Thoracic aorta (tissue), 2 donors: Measurements from ENCODE around the gene ADD1. TPM values are rescaled to one million over a fixed set of nuclear protein-coding genes. Genes with fewer than 3 reads are reported as not detected.

Experiments used
- ATAC-seq: fragments of 150-250 bp; one replicate; pipeline ENCODE4 v1.8.0; 2017; ENCODE audit warnings: low read depth; ENCODE audit not compliant: insufficient number of reproducible peaks, low FRiP score
- DNase-seq: peaks from one replicate; pipeline ENCODE4 v3.0.0-alpha.2; 2020; ENCODE audit warnings: low spot score
- H3K27ac ChIP-seq, 2 donors: fragments of 200-600 bp; sonication (generic); 1 replicate in 1 of 2; 2 replicates in 1 of 2; pipeline ENCODE4 v1.5.1; 2016; ENCODE audit warnings: mild to moderate bottlenecking in 2 of 2, moderate library complexity in 2 of 2
- H3K27me3 ChIP-seq: fragments of 200-600 bp; sonication (generic); replicated peaks from 2 replicates; pipeline ENCODE4 v1.6.0; 2016; ENCODE audit warnings: mild to moderate bottlenecking; ENCODE audit not compliant: insufficient read depth
- H3K36me3 ChIP-seq: fragments of 200-600 bp; sonication (generic); one replicate; pipeline ENCODE4 v1.5.1; 2016
- H3K4me1 ChIP-seq, 2 donors: fragments of 200-600 bp; sonication (generic); 1 replicate in 1 of 2; 2 replicates in 1 of 2; pipeline versions ENCODE4 v1.5.1 to v1.6.0; 2016; ENCODE audit warnings: low read depth in 2 of 2, mild to moderate bottlenecking in 1 of 2; ENCODE audit not compliant: control insufficient read depth in 1 of 2
- H3K4me3 ChIP-seq: fragments of 200-600 bp; sonication (generic); 2 replicates; pipeline ENCODE4 v1.5.1; 2016; ENCODE audit warnings: mild to moderate bottlenecking
- H3K9me3 ChIP-seq: fragments of 200-600 bp; sonication (generic); 2 replicates; pipeline ENCODE4 v1.5.1; 2016
- total RNA-seq, 2 donors: library from RNA; depleted of rRNA; stranded (reverse); fragments of >200 nt; gene quantifications; one replicate each; pipeline versions ENCODE4 v1.1.0 to v1.2.3, GENCODE V29; 2016
- TF ChIP-seq, protein P1 (sequence below): fragments of 200-600 bp; sonication (generic); IDR thresholded peaks from one replicate; pipeline ENCODE4 v1.5.1; 2019; ENCODE audit warnings: antibody characterized with exemption

The ADD1 gene
- total RNA-seq, 2 donors from 2014 or later = 256 to 338 TPM

DNA sequence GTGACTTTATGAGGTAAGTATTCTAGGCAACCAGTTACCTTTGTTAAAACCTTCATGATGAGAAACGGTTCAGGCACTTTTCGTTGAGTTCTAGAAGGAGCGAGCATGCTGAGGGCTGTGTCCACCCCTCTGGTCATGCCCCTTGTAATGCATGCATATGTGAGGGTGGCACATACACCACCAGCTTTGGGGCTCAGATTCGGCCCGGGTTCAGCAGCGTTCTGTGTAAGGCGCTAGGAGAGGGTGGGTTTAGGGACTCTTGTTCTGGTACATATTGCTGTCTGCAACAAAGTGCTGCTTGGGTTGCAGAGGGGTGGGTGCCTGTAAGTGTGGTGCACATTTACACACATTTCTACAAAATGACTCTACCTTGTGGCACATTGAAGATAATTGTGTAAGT, 65.0 kb downstream of the ADD1 start:
- DNase-seq (no peak), ATAC-seq (no peak)
- H3K9me3 ChIP-seq = no peaks in the 10 kb centered on the region
- no peaks in the 10 kb centered on the region for H3K27me3 ChIP-seq
- H3K27ac ChIP-seq = no peak overlapping the region
- TF ChIP-seq, protein P1, sequence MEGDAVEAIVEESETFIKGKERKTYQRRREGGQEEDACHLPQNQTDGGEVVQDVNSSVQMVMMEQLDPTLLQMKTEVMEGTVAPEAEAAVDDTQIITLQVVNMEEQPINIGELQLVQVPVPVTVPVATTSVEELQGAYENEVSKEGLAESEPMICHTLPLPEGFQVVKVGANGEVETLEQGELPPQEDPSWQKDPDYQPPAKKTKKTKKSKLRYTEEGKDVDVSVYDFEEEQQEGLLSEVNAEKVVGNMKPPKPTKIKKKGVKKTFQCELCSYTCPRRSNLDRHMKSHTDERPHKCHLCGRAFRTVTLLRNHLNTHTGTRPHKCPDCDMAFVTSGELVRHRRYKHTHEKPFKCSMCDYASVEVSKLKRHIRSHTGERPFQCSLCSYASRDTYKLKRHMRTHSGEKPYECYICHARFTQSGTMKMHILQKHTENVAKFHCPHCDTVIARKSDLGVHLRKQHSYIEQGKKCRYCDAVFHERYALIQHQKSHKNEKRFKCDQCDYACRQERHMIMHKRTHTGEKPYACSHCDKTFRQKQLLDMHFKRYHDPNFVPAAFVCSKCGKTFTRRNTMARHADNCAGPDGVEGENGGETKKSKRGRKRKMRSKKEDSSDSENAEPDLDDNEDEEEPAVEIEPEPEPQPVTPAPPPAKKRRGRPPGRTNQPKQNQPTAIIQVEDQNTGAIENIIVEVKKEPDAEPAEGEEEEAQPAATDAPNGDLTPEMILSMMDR = no peak
- peaks cover 65% of the 10 kb centered on the region for H3K36me3 ChIP-seq
- H3K4me3 ChIP-seq = no peak overlapping the region
- no peaks in the 10 kb centered on the region for H3K4me1 ChIP-seq

DNA sequence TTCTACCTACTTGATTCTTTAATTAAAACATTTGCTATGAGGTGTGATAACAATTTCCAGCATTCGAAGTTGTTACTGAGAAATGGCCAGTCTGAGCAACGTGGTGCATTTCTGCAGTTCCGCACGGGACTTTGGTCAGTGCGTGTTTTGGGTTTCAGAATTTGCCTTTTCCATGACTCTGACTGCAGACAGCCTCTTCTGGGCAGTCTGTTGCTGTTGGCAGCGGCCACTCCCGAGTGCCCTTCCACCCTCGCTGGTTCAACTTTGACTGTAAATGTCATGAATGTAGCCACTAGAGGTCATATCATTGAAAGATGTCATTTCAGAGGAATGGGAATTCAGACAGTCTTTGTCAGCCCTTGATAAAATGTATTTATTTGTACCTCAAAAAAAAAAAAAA, 65.9 kb downstream of the ADD1 start:
- H3K4me3 ChIP-seq = no peak overlapping the region
- TF ChIP-seq, protein P1 = no peak
- H3K9me3 ChIP-seq = no peaks in the 10 kb centered on the region
- peaks cover 67% of the 10 kb centered on the region for H3K36me3 ChIP-seq
- no peaks in the 10 kb centered on the region for H3K27me3 ChIP-seq
- no peak for ATAC-seq
- no peak overlapping the region for H3K27ac ChIP-seq
- no peak for DNase-seq
- no peaks in the 10 kb centered on the region for H3K4me1 ChIP-seq

DNA sequence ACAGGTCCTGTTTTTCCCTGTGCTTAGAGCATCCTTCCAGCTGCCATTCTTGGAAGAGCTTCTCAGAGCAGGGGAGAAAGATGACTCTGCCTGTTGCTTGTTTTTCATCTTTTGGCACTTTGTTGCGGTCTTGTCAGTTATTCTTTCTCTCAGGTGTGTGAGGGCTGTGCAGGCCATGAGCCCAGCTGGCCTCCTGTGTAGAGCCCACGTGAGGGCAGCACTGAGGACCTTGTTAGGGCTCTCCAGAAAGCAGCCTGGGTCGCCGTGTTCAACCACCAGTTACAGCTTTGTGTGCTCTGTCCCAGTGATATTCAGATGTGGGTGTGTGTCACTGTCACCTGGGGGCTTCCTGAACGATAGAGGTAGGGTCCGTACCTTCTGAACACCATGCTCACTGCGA, 66.8 kb downstream of the ADD1 start:
- Histone ChIP-seq H3K27me3 (no peaks in the 10 kb centered on the region), H3K27ac (no peak overlapping the region), H3K4me3 (no peak overlapping the region), H3K9me3 (no peaks in the 10 kb centered on the region), H3K36me3 (peaks cover 65% of the 10 kb centered on the region), H3K4me1 (no peaks in the 10 kb centered on the region)
- DNase-seq (no peak), ATAC-seq (no peak)
- TF ChIP-seq, protein P1 = no peak

DNA sequence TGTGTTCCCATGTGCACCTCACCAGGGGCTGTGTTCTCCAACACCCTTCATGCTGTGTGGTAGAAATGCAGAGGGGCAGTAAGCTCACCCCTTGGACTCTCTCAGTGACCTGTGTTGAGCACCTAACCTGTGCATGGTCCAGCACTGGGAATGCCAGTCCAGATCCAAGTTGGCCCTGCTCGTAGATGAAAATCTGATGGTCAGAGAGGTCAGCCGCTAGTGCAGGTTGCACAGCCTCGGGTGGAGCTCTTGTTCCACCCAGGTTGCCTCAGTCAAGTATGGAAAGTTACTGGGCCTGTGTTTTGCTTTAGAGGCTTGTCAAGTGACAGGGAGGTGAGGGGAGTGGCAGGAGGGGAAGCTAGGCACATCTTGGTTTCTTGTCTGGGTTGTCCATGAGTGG, 68.2 kb downstream of the ADD1 start:
- ATAC-seq = no peak
- peaks cover 73% of the 10 kb centered on the region for H3K36me3 ChIP-seq
- DNase-seq = no peak
- H3K4me3 ChIP-seq = no peak overlapping the region
- H3K27ac ChIP-seq = no peak overlapping the region
- no peaks in the 10 kb centered on the region for H3K4me1 ChIP-seq
- no peaks in the 10 kb centered on the region for H3K9me3 ChIP-seq
- H3K27me3 ChIP-seq = no peaks in the 10 kb centered on the region
- TF ChIP-seq, protein P1 = no peak

DNA sequence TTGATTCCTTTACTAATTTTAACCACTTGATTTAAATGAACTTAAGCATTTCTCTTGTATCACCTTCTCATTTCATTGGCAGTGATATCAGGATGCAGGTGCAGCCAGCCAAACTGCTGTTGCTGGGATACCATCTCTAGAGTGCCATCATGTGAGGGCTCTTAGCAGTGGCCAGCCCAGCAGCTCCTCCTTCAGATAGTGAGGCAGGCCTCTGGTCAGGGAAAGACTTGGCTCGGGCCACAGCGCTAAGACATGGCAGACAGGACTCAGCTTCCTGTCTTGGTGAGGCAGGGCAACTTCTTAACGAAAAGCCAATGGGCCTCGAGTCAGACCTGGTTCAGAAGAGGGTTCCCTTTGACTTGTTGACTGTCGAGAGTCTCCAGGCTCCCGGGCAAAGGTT, 69.5 kb downstream of the ADD1 start:
- H3K4me3 ChIP-seq = no peak overlapping the region
- peaks cover 69% of the 10 kb centered on the region for H3K36me3 ChIP-seq
- H3K4me1 ChIP-seq = no peaks in the 10 kb centered on the region
- ATAC-seq = no peak
- no peaks in the 10 kb centered on the region for H3K9me3 ChIP-seq
- TF ChIP-seq, protein P1 = no peak
- DNase-seq = no peak
- no peak overlapping the region for H3K27ac ChIP-seq
- H3K27me3 ChIP-seq = no peaks in the 10 kb centered on the region
